Esophagus (tissue), 2 donors: ENCODE results near the gene ZNF555. TPM values are rescaled to one million over a fixed set of nuclear protein-coding genes. Genes with fewer than 3 reads are reported as not detected.

Experiments
- H3K27ac ChIP-seq, 2 donors: one replicate each; pipeline ENCODE4 v1.5.1; 2013; ENCODE audit warnings: low read depth in 2 of 2, mild to moderate bottlenecking in 2 of 2, inconsistent platforms in 1 of 2, low read length in 1 of 2, moderate library complexity in 1 of 2
- H3K27me3 ChIP-seq, 2 donors: one replicate each; pipeline ENCODE4 v1.6.1; 2013; ENCODE audit warnings: low read length in 2 of 2, control low read depth in 1 of 2, mild to moderate bottlenecking in 1 of 2; ENCODE audit not compliant: insufficient read depth in 2 of 2, control insufficient read depth in 1 of 2
- H3K36me3 ChIP-seq, 2 donors: one replicate each; pipeline ENCODE4 v1.6.1; 2013; ENCODE audit warnings: low read length in 1 of 2; ENCODE audit not compliant: control insufficient read depth in 2 of 2, insufficient read depth in 2 of 2
- H3K4me1 ChIP-seq, 2 donors: one replicate each; pipeline ENCODE4 v1.6.1; 2013; ENCODE audit warnings: low read length in 1 of 2; ENCODE audit not compliant: control insufficient read depth in 2 of 2, insufficient read depth in 2 of 2
- H3K4me3 ChIP-seq, 2 donors: one replicate each; pipeline ENCODE4 v1.5.1; 2013; ENCODE audit warnings: low read length in 2 of 2, mild to moderate bottlenecking in 2 of 2, low read depth in 1 of 2, moderate library complexity in 1 of 2
- H3K9me3 ChIP-seq, 2 donors: one replicate each; pipeline ENCODE4 v1.6.1; 2013; ENCODE audit warnings: mild to moderate bottlenecking in 2 of 2, low read depth in 1 of 2, low read length in 1 of 2, moderate library complexity in 1 of 2; ENCODE audit not compliant: control insufficient read depth in 2 of 2, insufficient read depth in 1 of 2
- WGBS, 2 donors: extraction: QIAGEN DNeasy Blood & Tissue Kit; methylation state at CpG; one replicate each; pipeline ENCODE4 v1.1.7; 2013; 5-methylcytosine and 5-hydroxymethylcytosine counted together
- polyA plus RNA-seq, 2 donors: library from polyadenylated mRNA; stranded (reverse); fragments of 200-250 nt; gene quantifications; one replicate each; pipeline ENCODE4 v1.2.3, GENCODE V29; 2013
- donor health status: healthy with polysubstance abuse.
- donor health status: Bipolar disorder and iron deficiency.

ZNF555 gene
- polyA plus RNA-seq, 2 donors: 1.2 to 2.4 TPM

DNA sequence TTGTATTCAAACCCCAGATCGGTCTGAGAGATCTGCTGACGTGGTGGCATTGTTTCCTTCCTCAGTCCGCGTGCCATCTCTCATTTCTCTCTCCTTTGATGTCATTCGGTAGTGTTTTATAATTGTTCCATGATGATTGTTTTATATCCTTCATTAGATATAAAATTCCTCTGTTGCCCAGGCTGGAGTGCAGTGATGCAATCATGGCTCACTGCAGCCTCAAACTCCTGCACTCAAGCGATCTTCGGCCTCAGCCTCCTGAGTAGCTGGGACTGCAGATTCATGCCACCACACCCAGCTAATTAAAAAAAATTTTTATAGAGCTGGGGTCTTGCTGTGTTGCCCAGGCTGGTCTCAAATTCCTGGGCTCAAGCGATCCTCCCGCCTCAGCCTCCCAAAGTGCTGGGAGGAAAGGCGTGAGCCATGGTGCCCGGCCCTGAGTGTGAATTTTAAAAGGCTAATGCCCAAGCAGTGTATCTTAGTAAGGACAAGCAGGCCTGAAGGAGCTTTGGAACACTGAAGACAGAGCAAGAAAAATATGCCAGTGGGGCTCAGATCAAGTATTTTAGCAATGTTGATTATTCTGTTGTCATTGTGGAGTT, 64.7 kb downstream of the ZNF555 start:
- H3K36me3 ChIP-seq: peaks cover 2 to 3% of the 10 kb centered on the region in 2 donors
- peaks cover 0 to 5% of the 10 kb centered on the region in 2 donors for H3K4me1 ChIP-seq
- no peaks in the 10 kb centered on the region for H3K27me3 ChIP-seq
- 85% methylated on average over 11 of the region's 11 CpGs for WGBS, 2 donors
- no peaks in the 10 kb centered on the region for H3K9me3 ChIP-seq
- H3K27ac ChIP-seq: no peak overlapping the region
- no peak overlapping the region for H3K4me3 ChIP-seq

GRCh38 chr19:2906631-2907195, 65.4 kb downstream of the ZNF555 start:
- H3K4me1 ChIP-seq: peaks cover 0 to 5% of the 10 kb centered on the region in 2 donors
- H3K27ac ChIP-seq: no peak overlapping the region
- no peaks in the 10 kb centered on the region for H3K9me3 ChIP-seq
- H3K36me3 ChIP-seq: peaks cover 2 to 3% of the 10 kb centered on the region in 2 donors
- no peaks in the 10 kb centered on the region for H3K27me3 ChIP-seq
- H3K4me3 ChIP-seq: no peak overlapping the region
- 89 to 93% methylated on average over 20 of the region's 20 CpGs for WGBS, 2 donors

Other genes with a start within 250 kb of the ZNF555 start
- 1 to 10 TPM; 1.2 to 2.4 TPM for gene GNG7, start 138.8 kb upstream of the ZNF555 start, polyA plus RNA-seq
- 1 to 10 TPM; 1.2 to 1.9 TPM for gene DIRAS1, start 120.1 kb upstream of the ZNF555 start, polyA plus RNA-seq
- 10 to 100 TPM; 13.0 to 19.8 TPM for gene SLC39A3, start 101.5 kb upstream of the ZNF555 start, polyA plus RNA-seq
- gene SGTA, start 58.2 kb upstream of the ZNF555 start, polyA plus RNA-seq: 10 to 100 TPM; 42.5 to 56.1 TPM
- gene THOP1, start 56.0 kb upstream of the ZNF555 start, polyA plus RNA-seq: 10 to 100 TPM; 56.5 to 77.4 TPM
- 1 to 10 TPM; 1.5 to 4.9 TPM for gene ZNF554, start 21.6 kb upstream of the ZNF555 start, polyA plus RNA-seq
- under 1 TPM; 0.49 to 0.78 TPM for gene ZNF556, start 25.9 kb downstream of the ZNF555 start, polyA plus RNA-seq
- 1 to 10 TPM; 6.8 to 8.1 TPM for gene ZNF57, start 59.5 kb downstream of the ZNF555 start, polyA plus RNA-seq
- 1 to 10 TPM; 2.6 TPM for gene ZNF77, start 103.5 kb downstream of the ZNF555 start, polyA plus RNA-seq
- gene TLE6, start 136.1 kb downstream of the ZNF555 start, polyA plus RNA-seq: 1 to 10 TPM; 1.1 to 2.6 TPM
- gene TLE2, start 187.8 kb downstream of the ZNF555 start, polyA plus RNA-seq: 10 to 100 TPM; 10.1 to 16.0 TPM
- gene TLE5, start 221.0 kb downstream of the ZNF555 start, polyA plus RNA-seq: 100 to 1,000 TPM; 356 to 578 TPM